22Rv1 (cell line): ENCODE data around the gene RPP30.
"Not testable (repeated sequence)": the region's sequence is repeated elsewhere in the genome, so short reads cannot be mapped to it uniquely, and the experiment has no call there.

ENCODE experiments used
- H3K27ac ChIP-seq: fragments of 450-650 bp; 2 replicates; pipeline ENCODE4 v1.5.1; 2017
- CTCF ChIP-seq: fragments of 450-650 bp; IDR thresholded peaks from 2 replicates; pipeline ENCODE4 v1.5.1; 2017; ENCODE audit warnings: mild to moderate bottlenecking
- ZFX ChIP-seq: fragments of 450-650 bp; IDR thresholded peaks from 2 replicates; pipeline ENCODE4 v1.6.1; 2017; ENCODE audit warnings: antibody characterized with exemption, borderline replicate concordance

The RPP30 gene

GRCh38 chr10:90871279-90871765 lies 452 bp upstream of the RPP30 start:
- H3K27ac ChIP-seq: peak overlapping the region; percentile 64
- no peak for TF ChIP-seq ZFX
- peak; percentile 78 for TF ChIP-seq CTCF

GRCh38 chr10:90872648-90873020 lies 860 bp downstream of the RPP30 start:
- TF ChIP-seq CTCF (no peak), ZFX (no peak)
- H3K27ac ChIP-seq: peak overlapping the region; percentile 64

DNA sequence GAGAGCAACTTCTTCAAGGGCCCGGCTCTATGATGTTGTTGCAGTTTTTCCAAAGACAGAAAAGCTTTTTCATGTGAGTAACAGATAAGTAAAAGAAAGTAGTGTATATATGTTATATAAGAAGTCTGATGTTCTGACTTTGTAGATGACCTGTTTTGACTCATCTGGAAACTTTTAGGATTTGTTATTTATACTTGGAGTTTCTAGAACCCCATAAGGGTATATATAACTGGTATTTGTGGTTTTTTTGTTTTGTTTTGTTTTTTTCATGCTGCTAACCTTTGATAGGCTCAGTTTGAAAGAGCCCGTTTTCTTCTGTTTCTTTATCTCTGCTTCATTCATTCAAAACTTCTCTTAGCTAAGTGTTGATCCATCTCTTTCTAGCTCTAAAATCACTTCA lies 7.3 kb downstream of the RPP30 start:
- no peak for TF ChIP-seq CTCF
- TF ChIP-seq ZFX: no peak
- no peak overlapping the region for H3K27ac ChIP-seq

DNA sequence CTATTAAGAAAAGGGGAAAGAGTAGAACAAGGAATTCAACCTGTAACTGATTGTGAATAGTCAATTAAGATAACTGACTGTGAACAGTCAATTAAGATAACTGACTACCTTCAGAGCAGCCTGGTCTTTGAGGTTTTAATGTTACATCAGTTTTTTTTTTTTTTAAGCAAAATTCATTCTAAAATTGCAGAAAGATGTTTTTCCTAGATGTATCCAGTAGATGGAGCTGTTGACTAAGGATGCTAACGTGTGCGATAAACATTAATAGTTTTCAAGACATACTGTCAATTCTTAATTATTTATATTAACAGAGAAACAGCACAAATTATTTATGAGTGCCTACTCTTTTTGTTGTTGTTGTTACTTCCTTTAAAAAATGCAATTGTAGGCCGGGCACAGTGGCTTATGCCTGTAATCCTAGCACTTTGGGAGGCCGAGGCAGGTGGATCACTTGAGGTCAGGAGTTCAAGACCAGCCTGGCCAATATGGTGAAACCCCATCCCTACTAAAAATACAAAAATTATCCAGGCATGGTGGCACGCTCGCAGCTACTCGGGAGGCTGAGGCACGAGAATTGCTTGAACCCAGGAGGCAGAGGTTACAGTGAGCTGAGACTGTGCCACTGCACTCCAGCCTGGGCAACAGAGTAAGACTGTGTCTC lies 8.4 kb downstream of the RPP30 start:
- H3K27ac ChIP-seq: not testable (repeated sequence)
- peak; percentile 85 for TF ChIP-seq CTCF

DNA sequence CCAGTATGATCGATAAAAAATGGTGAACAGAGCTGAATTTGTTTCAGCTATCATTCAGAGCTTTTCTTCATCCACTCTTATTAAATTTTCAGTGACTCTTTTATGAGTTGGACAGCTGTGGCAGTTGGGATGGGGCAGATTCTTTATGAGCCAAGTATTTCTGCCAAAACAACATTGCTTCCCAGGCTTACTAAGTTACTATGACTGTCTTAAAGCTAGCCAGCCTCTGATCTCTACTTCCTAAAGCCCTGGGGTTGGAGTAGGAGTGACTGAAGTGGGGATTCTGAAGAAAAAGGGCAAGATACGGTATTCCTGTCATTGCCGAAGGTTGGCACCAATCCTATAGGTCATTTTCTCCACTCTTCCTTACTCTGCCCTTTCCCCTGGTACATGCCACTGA lies 12.7 kb downstream of the RPP30 start:
- no peak for TF ChIP-seq ZFX
- TF ChIP-seq CTCF: no peak
- no peak overlapping the region for H3K27ac ChIP-seq

DNA sequence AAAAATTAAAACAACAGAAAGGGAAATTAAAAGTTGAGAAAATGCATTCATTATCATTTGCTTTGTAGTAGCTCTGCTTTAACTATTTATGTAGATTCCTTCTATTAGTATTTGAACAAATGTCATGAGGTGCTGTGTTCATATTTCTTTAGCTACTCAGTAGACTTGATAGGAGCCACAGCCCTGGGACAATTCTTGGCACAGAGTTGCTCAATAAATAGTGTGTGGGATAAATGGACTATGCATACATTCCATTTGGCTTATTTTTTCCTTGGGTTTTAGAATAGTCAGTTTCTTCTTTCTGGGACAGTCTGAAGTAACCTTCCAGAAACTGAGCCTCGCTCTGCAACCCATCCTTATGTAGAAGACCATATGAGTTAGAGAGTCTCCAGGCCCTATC lies 13.4 kb downstream of the RPP30 start:
- no peak for TF ChIP-seq ZFX
- no peak for TF ChIP-seq CTCF
- no peak overlapping the region for H3K27ac ChIP-seq

GRCh38 chr10:90887555-90887954 lies 15.8 kb downstream of the RPP30 start:
- peak overlapping the region; percentile 45 for H3K27ac ChIP-seq
- TF ChIP-seq CTCF (no peak), ZFX (no peak)
